ENCODE results near the gene DCC.

Gene DCC

GRCh38 chr18:53268455-53268854 is 928.5 kb downstream of the DCC start:
- no peaks in the 10 kb centered on the region for H3K9me3 ChIP-seq (replicated peaks; ENCODE audit: insufficient read depth, low read length)
- H3K9ac ChIP-seq (ENCODE audit: low read length): no peak overlapping the region
- no peaks in the 10 kb centered on the region for H3K36me3 ChIP-seq (replicated peaks; ENCODE audit: insufficient read depth, low read length)
- no peak for DNase-seq
- H3K4me3 ChIP-seq (ENCODE audit: low read length): no peak overlapping the region
- no peaks in the 10 kb centered on the region for H3K4me1 ChIP-seq (ENCODE audit: low read length)
- H2AFZ ChIP-seq (ENCODE audit: low read length): no peak overlapping the region
- TF ChIP-seq EZH2phosphoT487 (IDR thresholded peaks at IDR 0.05; ENCODE audit: low read length): no peak
- no peak for TF ChIP-seq CTCF (IDR thresholded peaks at IDR 0.05; ENCODE audit: low read length)
- TF ChIP-seq EZH2 (optimal IDR thresholded peaks at IDR 0.05; ENCODE audit: low read depth, low read length): no peak
- no peaks in the 10 kb centered on the region for H3F3A ChIP-seq (ENCODE audit: insufficient read depth, low read length)
- H3K27me3 ChIP-seq (replicated peaks; ENCODE audit: insufficient read depth, low read length): no peaks in the 10 kb centered on the region
- H4K20me1 ChIP-seq (ENCODE audit: insufficient read depth, low read length): no peaks in the 10 kb centered on the region
- no peak overlapping the region for H3K27ac ChIP-seq (ENCODE audit: low read length)
- no peaks in the 10 kb centered on the region for H3K79me2 ChIP-seq (ENCODE audit: low read length)
- H3K4me2 ChIP-seq (ENCODE audit: low read depth, low read length): no peak overlapping the region
- no peaks in the 10 kb centered on the region for H3K9me2 ChIP-seq (replicated peaks; ENCODE audit: insufficient read depth, low read length)

GRCh38 chr18:53281406-53281805 is 941.4 kb downstream of the DCC start:
- Histone ChIP-seq H3K27me3 (replicated peaks; ENCODE audit: insufficient read depth, low read length) (no peaks in the 10 kb centered on the region), H2AFZ (ENCODE audit: low read length) (no peak overlapping the region), H3K9ac (ENCODE audit: low read length) (no peak overlapping the region)

GRCh38 chr18:53283708-53284107 is 943.7 kb downstream of the DCC start:
- H3K9ac ChIP-seq (ENCODE audit: low read length): no peak overlapping the region
- H2AFZ ChIP-seq (ENCODE audit: low read length): no peak overlapping the region
- H3K4me3 ChIP-seq (ENCODE audit: low read length): no peak overlapping the region
- H3K36me3 ChIP-seq (replicated peaks; ENCODE audit: insufficient read depth, low read length): no peaks in the 10 kb centered on the region
- no peak overlapping the region for H3K27ac ChIP-seq (ENCODE audit: low read length)
- H3K4me1 ChIP-seq (ENCODE audit: low read length): no peaks in the 10 kb centered on the region
- H3K79me2 ChIP-seq (ENCODE audit: low read length): no peaks in the 10 kb centered on the region
- H3K9me2 ChIP-seq (replicated peaks; ENCODE audit: insufficient read depth, low read length): no peaks in the 10 kb centered on the region
- TF ChIP-seq EZH2phosphoT487 (IDR thresholded peaks at IDR 0.05; ENCODE audit: low read length) (no peak), CTCF (IDR thresholded peaks at IDR 0.05; ENCODE audit: low read length) (no peak), EZH2 (optimal IDR thresholded peaks at IDR 0.05; ENCODE audit: low read depth, low read length) (no peak)
- H3K4me2 ChIP-seq (ENCODE audit: low read depth, low read length): no peak overlapping the region
- no peaks in the 10 kb centered on the region for H3F3A ChIP-seq (ENCODE audit: insufficient read depth, low read length)
- H3K27me3 ChIP-seq (replicated peaks; ENCODE audit: insufficient read depth, low read length): no peaks in the 10 kb centered on the region
- H4K20me1 ChIP-seq (ENCODE audit: insufficient read depth, low read length): no peaks in the 10 kb centered on the region
- no peaks in the 10 kb centered on the region for H3K9me3 ChIP-seq (replicated peaks; ENCODE audit: insufficient read depth, low read length)
- no peak for DNase-seq

More at GRCh38 chr18:53281406-53281805, 941.4 kb downstream of the DCC start:
- no peak for TF ChIP-seq EZH2 (optimal IDR thresholded peaks at IDR 0.05; ENCODE audit: low read depth, low read length)
- TF ChIP-seq CTCF (IDR thresholded peaks at IDR 0.05; ENCODE audit: low read length): no peak
- no peak for TF ChIP-seq EZH2phosphoT487 (IDR thresholded peaks at IDR 0.05; ENCODE audit: low read length)
- Histone ChIP-seq H3K27ac (ENCODE audit: low read length) (no peak overlapping the region), H3K36me3 (replicated peaks; ENCODE audit: insufficient read depth, low read length) (no peaks in the 10 kb centered on the region), H4K20me1 (ENCODE audit: insufficient read depth, low read length) (no peaks in the 10 kb centered on the region), H3K4me2 (ENCODE audit: low read depth, low read length) (no peak overlapping the region), H3K79me2 (ENCODE audit: low read length) (no peaks in the 10 kb centered on the region), H3K9me3 (replicated peaks; ENCODE audit: insufficient read depth, low read length) (no peaks in the 10 kb centered on the region), H3K4me1 (ENCODE audit: low read length) (no peaks in the 10 kb centered on the region), H3F3A (ENCODE audit: insufficient read depth, low read length) (no peaks in the 10 kb centered on the region), H3K4me3 (ENCODE audit: low read length) (no peak overlapping the region), H3K9me2 (replicated peaks; ENCODE audit: insufficient read depth, low read length) (no peaks in the 10 kb centered on the region)
- DNase-seq: no peak

Data from MM.1S (cell line).